SKM-1 (cell line): ENCODE measurements around the gene C16orf90.
"Not testable (repeated sequence)": the region's sequence is repeated elsewhere in the genome, so short reads cannot be mapped to it uniquely, and the experiment has no call there.

Experiments used
- DNase-seq: peaks from one replicate; lab custom pipeline; 2025; ENCODE audit not compliant: unreplicated experiment; lab: John Stamatoyannopoulos, UW

C16orf90 gene

GRCh38 chr16:3513892-3514583 lies 18.7 kb upstream of the C16orf90 start:
- no peak for DNase-seq

- DNase-seq: no peak
Measured at GRCh38 chr16:3511286-3512180, 16.2 kb upstream of the C16orf90 start.

DNA sequence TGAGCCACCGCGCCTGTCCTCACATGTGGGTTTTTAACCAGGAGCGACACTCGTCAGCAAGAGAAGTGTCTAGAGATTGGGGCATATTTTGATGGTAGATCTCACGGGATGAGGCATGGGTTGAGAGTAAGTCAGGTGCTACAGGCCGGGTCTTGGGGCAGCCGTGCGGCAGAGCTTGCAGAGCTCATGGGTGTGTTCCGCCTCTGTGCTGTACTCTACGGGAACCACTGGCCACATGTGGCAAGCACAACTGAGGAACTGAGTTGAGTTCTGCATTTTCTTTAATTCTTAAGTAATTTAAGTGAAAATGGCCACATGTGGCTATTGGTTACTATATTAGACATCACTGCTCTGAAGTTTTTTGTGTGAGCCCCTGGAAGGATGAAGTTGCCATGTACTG lies 15.1 kb upstream of the C16orf90 start:
- DNase-seq: no peak

DNA sequence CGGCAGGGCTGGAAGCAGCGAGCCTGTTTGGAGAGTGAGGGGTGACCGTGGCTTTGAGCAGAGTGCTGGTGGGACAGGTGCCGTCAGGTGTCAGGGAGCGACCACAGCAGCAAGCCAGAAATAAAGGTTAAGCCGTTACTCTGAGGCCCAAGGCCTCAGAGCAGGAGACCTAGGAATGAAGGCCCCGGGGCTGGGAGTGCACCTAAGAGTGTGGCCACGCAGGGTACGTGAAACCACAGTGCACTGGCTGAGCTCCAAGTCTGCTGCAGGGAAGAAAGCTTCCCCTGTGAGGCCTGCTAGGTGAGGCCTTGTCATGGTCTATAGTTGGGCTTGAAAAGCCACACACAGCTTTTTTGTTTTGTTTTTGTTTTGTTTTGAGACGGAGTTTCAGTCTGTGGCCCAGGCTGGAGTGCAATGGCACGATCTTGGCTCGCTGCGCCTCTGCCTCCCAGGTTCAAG lies 14.2 kb upstream of the C16orf90 start:
- DNase-seq: no peak

DNA sequence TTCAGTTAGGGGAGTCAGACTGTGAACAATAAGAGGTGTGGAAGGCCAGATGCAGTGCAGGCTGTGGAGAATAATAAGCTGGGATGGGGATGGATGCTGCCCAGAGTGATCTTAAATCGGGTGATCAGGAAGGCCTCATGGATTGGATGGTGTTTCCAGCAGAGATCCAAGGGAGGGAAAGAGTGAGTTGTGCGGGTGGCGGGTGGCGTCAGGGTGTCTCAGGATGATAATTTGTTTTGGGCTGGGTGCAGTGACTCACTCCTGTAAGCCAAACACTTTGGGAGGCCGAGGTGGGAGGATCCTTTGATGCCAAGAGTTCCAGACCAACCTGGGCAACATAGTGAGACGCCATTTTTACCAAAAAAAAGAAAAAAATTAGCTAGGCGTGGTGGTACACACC lies 13.4 kb upstream of the C16orf90 start:
- no peak for DNase-seq

GRCh38 chr16:3503523-3503922 lies 8.2 kb upstream of the C16orf90 start:
- no peak for DNase-seq

GRCh38 chr16:3501783-3502400 lies 6.6 kb upstream of the C16orf90 start:
- DNase-seq: peak; percentile 42

GRCh38 chr16:3501412-3501761 lies 6.1 kb upstream of the C16orf90 start:
- DNase-seq: not testable (repeated sequence)

DNA sequence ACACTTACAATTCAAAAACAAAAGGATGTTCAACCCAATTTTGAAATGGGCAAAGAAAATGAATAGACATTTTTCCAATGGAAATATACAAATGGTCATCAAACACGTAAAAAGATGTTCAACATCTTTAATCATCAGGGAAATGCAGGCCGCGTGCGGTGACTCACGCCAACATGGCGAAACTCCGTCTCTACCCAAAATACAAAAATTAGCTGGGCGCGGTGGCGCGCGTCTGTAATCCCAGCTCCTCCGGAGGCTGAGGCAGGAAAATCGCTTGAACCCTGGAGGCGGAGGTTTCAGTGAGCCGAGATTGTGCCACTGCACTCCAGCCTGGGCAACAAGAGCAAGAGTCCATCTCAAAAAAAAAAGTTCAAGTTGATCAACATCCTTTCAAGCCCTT lies 3.7 kb upstream of the C16orf90 start:
- DNase-seq: no peak

DNA sequence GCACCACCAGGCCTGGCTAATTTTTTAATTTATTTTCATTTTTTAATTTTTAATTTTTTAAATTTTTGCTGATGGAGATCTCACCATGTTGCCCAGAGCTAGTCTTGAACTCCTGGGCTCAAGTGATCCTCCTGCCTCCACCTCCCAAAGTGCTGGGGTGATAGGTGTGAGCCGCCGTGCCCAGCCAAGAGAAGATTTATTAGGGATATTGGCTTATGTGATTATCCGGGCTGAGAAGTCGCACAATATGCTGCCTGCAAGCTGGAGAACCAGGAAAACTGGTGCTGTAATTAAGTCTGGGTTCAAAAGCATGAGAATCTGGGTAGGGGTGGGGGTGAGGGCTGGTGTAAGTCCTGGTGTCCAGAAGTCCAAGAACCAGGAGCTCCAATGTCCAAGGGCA lies 2.5 kb upstream of the C16orf90 start:
- DNase-seq: no peak

- DNase-seq: no peak
Measured at GRCh38 chr16:3496386-3496785, 1.1 kb upstream of the C16orf90 start.

GRCh38 chr16:3494386-3494973 lies 809 bp downstream of the C16orf90 start:
- no peak for DNase-seq

DNA sequence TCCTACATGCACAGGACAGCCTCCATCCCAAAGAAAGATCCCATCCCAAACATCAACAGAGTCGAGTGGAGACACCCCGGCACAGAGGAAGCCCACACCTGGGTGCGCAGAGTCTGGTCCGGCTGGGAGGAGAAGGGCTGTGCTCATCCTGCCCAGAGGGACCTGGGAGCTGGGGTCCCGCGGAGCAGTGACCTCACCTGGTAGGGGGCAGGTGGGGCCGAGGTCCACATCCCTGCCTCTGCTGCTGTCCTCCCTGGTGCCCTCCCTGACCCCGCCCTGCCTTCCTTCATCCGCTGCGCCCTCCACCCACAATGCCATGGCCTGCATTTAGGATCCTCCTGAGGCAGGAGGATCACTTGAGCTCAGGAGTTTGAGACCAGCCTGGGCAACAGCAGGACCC lies 2.9 kb downstream of the C16orf90 start:
- DNase-seq: no peak

DNA sequence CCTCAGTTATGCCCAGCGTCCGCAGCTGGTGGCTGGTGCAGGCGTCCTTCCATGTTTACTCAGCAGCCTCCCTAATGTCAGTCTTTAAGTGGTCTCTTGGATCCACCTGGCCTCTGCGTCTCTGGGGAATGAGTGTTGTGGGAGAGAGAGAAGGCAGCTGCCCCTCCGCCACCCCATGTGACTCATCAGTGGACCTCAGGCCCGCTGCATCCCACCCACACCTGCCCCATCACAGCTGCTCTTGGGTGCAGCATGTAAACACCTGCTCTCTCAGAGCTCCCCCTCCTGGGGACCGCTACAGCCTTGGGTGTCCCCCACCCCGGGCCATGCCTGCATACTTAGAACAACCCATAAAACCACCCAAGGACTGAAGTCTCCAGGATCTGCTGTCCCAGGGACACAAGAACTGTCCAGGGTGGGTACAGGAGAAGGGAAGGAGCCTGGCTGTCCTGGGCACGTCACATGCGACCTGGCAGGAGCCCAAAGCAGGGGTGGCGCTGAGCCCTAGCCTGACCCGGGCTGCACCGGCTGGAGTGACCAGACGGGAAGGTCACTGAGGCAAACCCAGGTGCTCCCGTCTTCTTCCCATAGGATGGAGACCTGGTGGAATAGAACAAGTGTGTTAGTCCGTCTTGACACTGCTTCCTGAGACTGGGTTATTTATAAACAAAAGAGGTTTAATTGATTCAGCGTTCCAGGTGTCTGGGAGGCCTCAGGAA lies 4.2 kb downstream of the C16orf90 start:
- DNase-seq: no peak

DNA sequence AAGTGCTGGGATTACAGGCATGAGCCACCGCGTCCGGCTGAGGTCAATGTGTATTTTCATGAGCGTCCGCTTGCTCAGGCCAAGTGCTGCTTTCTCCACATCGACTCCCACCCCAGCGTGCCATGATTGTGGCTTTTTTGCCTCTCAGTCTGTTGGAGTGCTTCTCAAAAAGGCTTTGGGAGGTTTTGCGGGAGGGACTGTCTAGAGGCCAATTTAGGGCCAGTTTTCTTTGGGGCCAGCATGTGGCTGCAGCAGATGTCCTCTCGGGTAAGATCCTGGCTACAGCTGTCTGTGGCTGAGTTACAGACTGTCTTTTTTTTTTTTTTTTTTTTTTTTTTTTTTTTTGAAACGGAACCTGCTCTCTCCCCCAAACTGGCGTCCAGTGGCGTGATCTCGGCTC lies 6.5 kb downstream of the C16orf90 start:
- no peak for DNase-seq

DNA sequence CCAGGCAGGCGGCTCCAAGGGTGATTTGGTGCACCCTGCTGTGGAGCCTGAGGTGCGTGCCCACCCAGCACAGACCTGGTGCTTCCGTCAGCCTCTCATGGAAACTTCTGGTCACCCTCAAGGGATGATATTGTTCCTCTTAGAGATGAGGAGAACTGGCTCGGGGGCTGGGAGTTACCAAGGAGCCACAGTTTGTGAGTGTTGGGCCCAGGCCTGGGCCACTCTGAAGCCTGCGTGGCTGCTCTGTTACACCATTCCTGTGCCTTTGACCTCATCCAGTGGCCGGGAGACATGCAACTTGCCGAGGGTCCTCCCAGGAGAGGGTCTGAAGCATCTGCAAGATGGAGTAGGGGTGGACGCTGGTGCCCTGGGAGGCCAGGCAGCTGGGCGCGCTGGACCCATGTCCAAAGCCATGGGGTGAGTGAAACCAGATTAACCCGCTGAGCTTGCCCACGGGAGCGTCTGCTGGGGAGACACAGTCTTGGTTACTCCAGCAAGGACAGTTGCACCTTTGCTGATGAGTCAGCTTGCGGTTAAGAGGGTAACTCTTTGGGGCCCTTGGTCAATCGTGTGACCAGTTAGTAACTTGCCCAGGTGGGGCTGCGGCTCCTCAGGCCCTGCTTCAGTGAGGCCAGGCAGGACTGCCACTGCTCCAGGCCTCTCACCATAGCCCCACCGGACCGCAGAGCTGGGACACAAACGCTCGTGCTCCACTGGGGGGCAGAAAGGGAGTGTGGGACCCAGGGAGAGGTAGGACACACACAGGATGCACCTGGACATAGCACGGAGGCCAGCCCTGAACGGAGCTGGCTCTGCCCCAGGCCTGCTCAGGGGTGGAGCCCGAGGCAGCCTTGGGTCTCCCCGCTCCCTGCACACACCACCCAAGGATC lies 7.5 kb downstream of the C16orf90 start:
- no peak for DNase-seq

DNA sequence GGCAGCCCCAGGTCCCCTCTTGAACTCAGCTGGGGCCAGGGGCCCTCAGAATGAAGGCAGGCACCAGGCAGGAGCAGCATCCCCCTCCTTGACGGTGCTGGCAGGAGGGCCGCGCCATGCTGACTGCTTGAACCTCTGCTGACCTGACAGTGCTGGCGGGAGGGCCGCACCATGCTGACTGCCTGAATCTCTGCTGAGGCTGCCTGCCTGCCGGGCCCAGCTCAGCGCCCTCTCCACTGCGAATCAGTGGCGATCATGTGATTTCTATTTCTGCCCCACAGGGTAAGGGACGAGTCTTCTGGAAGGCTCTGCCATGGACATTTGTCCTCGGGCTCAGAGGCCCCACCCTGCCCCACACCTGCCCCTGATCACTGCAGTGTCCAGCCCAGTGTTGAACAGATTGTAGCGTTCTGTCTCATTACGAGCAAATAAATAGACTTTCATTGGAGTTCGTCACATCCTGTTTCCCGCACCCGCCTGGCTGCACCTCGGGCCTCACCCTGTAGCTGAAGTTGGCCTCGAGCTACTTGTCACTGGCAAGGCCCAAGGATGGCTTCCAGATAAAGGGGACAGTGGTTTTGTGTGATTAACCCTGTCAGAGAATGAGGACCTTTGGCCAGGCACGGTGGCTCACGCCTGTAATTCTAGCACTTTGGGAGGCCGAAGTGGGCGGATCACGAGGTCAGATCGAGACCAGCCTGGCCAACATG lies 8.6 kb downstream of the C16orf90 start:
- DNase-seq: no peak

- DNase-seq: no peak
Measured at GRCh38 chr16:3485821-3486505, 9.3 kb downstream of the C16orf90 start.
